Subcutaneous adipose tissue (tissue), 4 donors: ENCODE data around the gene VAV1. TPM values are rescaled to one million over a fixed set of nuclear protein-coding genes. Genes with fewer than 3 reads are reported as not detected.

Source experiments
- total RNA-seq, 4 donors: library from RNA; depleted of rRNA; stranded (reverse); fragments of >200 nt; gene quantifications; one replicate each; pipeline ENCODE4 v1.1.0, GENCODE V29; 2016
- TF ChIP-seq, protein P1 (sequence below): fragments of 450-650 bp; IDR thresholded peaks from one replicate; pipeline ENCODE4 v1.5.1; 2016; ENCODE audit warnings: low read depth, mild to moderate bottlenecking, control low read depth, antibody characterized with exemption, moderate library complexity

The VAV1 gene
- total RNA-seq, 4 donors from 2014 or later, result 6.4 to 16.8 (median 11.2) TPM

GRCh38 chr19:6873708-6874431 is 101.4 kb downstream of the VAV1 start:
- TF ChIP-seq, protein P1, sequence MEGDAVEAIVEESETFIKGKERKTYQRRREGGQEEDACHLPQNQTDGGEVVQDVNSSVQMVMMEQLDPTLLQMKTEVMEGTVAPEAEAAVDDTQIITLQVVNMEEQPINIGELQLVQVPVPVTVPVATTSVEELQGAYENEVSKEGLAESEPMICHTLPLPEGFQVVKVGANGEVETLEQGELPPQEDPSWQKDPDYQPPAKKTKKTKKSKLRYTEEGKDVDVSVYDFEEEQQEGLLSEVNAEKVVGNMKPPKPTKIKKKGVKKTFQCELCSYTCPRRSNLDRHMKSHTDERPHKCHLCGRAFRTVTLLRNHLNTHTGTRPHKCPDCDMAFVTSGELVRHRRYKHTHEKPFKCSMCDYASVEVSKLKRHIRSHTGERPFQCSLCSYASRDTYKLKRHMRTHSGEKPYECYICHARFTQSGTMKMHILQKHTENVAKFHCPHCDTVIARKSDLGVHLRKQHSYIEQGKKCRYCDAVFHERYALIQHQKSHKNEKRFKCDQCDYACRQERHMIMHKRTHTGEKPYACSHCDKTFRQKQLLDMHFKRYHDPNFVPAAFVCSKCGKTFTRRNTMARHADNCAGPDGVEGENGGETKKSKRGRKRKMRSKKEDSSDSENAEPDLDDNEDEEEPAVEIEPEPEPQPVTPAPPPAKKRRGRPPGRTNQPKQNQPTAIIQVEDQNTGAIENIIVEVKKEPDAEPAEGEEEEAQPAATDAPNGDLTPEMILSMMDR, result no peak

DNA sequence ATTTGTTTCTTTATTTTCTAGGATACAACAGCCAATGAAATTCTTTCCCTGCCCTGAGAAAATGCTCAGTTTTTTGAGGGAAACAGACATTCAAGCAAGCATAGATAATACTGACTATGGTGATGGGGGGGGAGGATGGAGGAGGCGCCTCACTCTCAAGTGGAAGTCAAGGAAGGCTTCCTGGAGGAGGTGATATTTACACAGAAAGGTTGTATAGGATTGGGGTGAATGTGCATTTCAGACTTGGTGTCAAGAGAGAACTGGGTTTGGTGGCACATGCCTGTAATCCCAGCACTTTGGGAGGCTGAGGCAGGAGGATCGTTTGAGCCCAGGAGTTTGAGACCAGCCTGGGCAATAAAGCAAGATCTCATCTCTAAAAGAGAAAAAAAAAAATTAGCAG is 102.7 kb downstream of the VAV1 start:
- TF ChIP-seq, protein P1, result no peak

DNA sequence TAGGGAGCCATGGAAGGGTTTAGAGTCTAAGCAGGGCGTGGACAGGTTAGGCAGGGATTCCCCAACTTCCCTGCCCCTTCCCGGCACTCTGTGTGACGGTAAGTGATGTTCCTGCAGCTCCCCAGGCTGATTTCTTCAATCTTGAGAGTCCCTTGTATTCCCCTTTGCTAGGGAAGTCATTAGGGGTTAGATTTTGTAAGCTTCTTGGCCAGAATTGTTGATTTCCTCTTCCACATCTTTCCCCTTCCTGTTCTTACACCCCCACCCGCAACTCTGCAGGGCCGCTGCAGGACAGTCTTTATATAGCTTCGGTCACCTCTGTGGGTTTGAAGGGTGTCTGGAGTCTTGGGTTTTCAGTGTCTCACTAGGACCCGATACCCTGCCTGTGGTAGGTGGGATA is 104.2 kb downstream of the VAV1 start:
- TF ChIP-seq, protein P1, result no peak

DNA sequence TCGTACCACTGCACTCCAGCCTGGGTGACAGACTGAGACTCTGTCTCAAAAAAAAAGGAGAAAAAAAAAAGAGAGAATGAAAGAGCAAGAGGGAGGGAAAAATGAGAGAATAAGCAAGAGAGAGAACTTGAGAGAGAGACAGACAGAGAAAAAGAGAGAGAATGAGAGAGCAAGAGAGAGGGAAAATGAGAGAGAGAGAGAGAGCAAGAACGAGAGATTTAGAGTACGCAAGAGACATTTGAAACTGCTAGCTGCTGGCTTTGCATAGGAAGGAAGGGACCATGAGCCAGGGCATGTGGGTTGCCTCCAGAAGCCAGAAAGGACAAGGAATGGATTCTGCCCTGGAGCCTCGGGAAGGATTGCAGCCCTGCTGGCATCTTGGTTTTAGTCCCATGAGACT is 105.3 kb downstream of the VAV1 start:
- TF ChIP-seq, protein P1, result no peak

- TF ChIP-seq, protein P1, result no peak
Observed at GRCh38 chr19:6886277-6886897, 113.9 kb downstream of the VAV1 start.

DNA sequence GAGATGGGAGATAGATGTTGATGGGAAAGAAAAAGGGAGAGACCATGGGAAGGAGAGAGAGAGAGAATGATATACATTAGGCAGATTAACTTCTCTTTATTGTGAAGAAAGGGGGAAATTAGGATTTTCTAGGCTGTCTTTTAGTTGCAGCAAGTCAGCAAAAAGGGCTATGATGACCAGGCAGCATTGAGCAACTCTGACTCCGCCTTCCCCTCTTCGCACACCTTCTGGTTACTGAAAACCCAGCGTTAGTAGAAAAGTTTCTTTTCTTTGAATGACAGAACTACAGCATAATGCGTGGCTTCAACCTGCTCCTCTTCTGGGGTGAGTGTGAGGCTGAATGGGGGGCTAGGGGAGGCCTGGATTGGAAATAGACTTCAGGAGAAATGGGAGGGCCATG is 114.8 kb downstream of the VAV1 start, which contains the start of gene ADGRE1:
ADGRE1 (plus strand) TSS at position 264 of the 400 bp plus-strand sequence; CDS start at position 294, 30 bp downstream.
- TF ChIP-seq, protein P1, result no peak

GRCh38 chr19:6888967-6889366 is 116.5 kb downstream of the VAV1 start:
- TF ChIP-seq, protein P1, result no peak
